Common myeloid progenitor, CD34-positive (primary cell): ENCODE measurements around the gene PARVB.

Source experiments
- CTCF ChIA-PET: fragments of 350-600 bp; sonication (Branson Sonifier 250); formaldehyde crosslinking; loops from one replicate; lab custom pipeline; 2021; ENCODE audit warnings: antibody characterized with exemption; lab: Charles Lee
- POLR2A ChIA-PET: fragments of 350-600 bp; sonication (Branson Sonifier 250); formaldehyde crosslinking; loops from one replicate; lab custom pipeline; 2021; ENCODE audit warnings: antibody characterized with exemption; lab: Charles Lee
- DNase-seq, 3 donors: peaks; one replicate each; pipeline versions ENCODE4 v3.0.0 to v3.0.0-alpha.2; 2013
- H3K27ac ChIP-seq, 2 experiments: 1 replicate in 1 of 2; 2 replicates in 1 of 2; pipeline ENCODE4 v1.7.0; 2013; ENCODE audit warnings: inconsistent platforms in 2 of 2, low read length in 2 of 2, mild to moderate bottlenecking in 2 of 2, low read depth in 1 of 2, moderate library complexity in 1 of 2; ENCODE audit not compliant: severe bottlenecking in 2 of 2, insufficient read depth in 1 of 2, poor library complexity in 1 of 2
- H3K27me3 ChIP-seq, 5 experiments: replicated peaks in 2 of 5; 1 replicate in 3 of 5; 2 replicates in 2 of 5; pipeline versions ENCODE4 v1.6.1 to v1.7.0; 2013; ENCODE audit warnings: low read length in 4 of 5, mild to moderate bottlenecking in 2 of 5, moderate library complexity in 2 of 5, inconsistent platforms in 1 of 5; ENCODE audit not compliant: insufficient read depth in 5 of 5, control insufficient read depth in 4 of 5
- H3K36me3 ChIP-seq, 4 experiments: 1 replicate in 2 of 4; 2 replicates in 2 of 4; pipeline versions ENCODE4 v1.6.1 to v1.7.0; 2013; ENCODE audit warnings: low read length in 3 of 4, control low read depth in 1 of 4, mild to moderate bottlenecking in 1 of 4; ENCODE audit not compliant: control insufficient read depth in 4 of 4, insufficient read depth in 4 of 4
- H3K4me1 ChIP-seq, 4 experiments: 1 replicate in 3 of 4; 2 replicates in 1 of 4; pipeline versions ENCODE4 v1.6.1 to v1.7.1; 2013; ENCODE audit warnings: low read length in 3 of 4, mild to moderate bottlenecking in 3 of 4, control low read depth in 1 of 4, inconsistent platforms in 1 of 4, moderate library complexity in 1 of 4; ENCODE audit not compliant: control insufficient read depth in 4 of 4, insufficient read depth in 4 of 4; ENCODE audit errors: control extremely low read depth in 1 of 4
- H3K4me3 ChIP-seq, 7 experiments: 1 replicate in 4 of 7; 2 replicates in 3 of 7; pipeline versions ENCODE4 v1.5.1 to v1.7.0; 2013; ENCODE audit warnings: mild to moderate bottlenecking in 7 of 7, low read length in 6 of 7, moderate library complexity in 6 of 7, inconsistent platforms in 2 of 7, low read depth in 2 of 7, control low read depth in 1 of 7; ENCODE audit not compliant: insufficient read depth in 4 of 7, control insufficient read depth in 1 of 7; ENCODE audit errors: extremely low read depth in 1 of 7
- H3K9me3 ChIP-seq, 5 experiments: 1 replicate in 4 of 5; 2 replicates in 1 of 5; pipeline versions ENCODE4 v1.6.1 to v1.7.1; 2013; ENCODE audit warnings: low read length in 4 of 5, mild to moderate bottlenecking in 2 of 5, inconsistent platforms in 1 of 5, low read depth in 1 of 5, moderate library complexity in 1 of 5; ENCODE audit not compliant: control insufficient read depth in 4 of 5, insufficient read depth in 2 of 5; ENCODE audit errors: control extremely low read depth in 1 of 5
- WGBS: methylation state at CpG from one replicate; pipeline ENCODE4 v1.1.5; 2013; ENCODE audit not compliant: insufficient coverage; 5-methylcytosine and 5-hydroxymethylcytosine counted together

Gene PARVB

DNA sequence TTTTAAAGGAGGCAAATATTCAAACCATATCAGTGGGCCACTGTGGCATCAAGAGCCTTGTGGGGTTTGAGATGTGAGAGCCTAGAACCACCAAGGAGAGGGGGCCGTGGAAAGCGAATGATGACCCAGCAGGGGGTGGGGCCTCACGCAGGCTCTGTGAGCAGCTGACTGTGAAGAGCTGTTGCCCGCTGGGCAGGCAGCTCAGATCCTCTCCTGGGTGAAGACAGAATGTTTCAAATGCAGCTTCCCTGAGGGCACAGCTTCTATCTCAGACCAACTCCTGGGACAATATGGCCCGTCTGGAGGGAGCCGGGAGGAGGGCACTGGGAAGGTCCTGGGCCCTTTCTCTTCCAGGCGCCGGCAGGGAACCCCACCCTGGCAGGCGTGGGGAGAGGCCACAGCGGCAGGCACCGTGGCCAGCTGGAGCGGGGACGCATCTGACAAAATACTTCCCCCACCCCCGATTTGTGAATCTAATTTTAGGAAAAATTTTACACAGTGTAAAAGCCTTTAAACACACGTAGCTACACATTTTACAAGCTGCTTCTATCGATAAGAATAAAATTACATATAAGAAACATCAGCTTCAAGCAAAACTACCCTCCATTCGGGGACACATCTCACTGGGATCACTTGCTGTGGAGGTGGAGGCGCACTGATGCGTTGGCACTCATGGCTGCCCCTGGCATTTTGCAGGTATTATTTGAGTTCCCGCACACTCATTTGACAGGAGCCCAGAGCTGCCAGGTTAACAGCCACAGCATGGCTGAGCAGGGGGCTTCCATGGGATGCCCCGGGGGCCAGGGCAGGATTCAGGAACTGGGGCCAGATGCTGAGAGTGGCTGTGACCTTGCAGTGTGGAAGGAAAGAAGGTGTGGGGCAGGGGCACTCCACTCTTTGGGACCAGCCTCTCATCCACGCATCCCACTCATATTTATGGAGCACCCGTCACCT, 196.9 kb downstream of the PARVB start:
- DNase-seq, result no peak
- Histone ChIP-seq H3K27me3 (peaks cover 0 to 9% (median 3%) of the 10 kb centered on the region in 5 experiments), H3K4me3 (no peak overlapping the region), H3K27ac (no peak overlapping the region), H3K36me3 (no peaks in the 10 kb centered on the region), H3K9me3 (no peaks in the 10 kb centered on the region), H3K4me1 (no peaks in the 10 kb centered on the region)
- ChIA-PET POLR2A (interaction anchor here (1.6 kb wide), 1 partner anchor 14 kb away, joined by 3 read pairs; no protein-coding TSS in a partner anchor), CTCF (interaction anchor here (0.7 to 1.2 kb wide), 2 partner anchors 19 to 86 kb away, joined by 3 read pairs; no protein-coding TSS in a partner anchor)
- 96% methylated on average over 16 of the region's 23 CpGs for WGBS

- Histone ChIP-seq H3K4me1 (no peaks in the 10 kb centered on the region), H3K27me3 (peaks cover 0 to 9% (median 3%) of the 10 kb centered on the region in 5 experiments), H3K27ac (no peak overlapping the region), H3K36me3 (no peaks in the 10 kb centered on the region), H3K4me3 (no peak overlapping the region), H3K9me3 (no peaks in the 10 kb centered on the region)
- POLR2A ChIA-PET, result interaction anchor here (1.6 kb wide), 1 partner anchor 14 kb away, joined by 3 read pairs; no protein-coding TSS in a partner anchor
- CTCF ChIA-PET, result interaction anchor here (0.7 to 1.2 kb wide), 2 partner anchors 20 to 87 kb away, joined by 3 read pairs; no protein-coding TSS in a partner anchor
- DNase-seq, result no peak
- WGBS, result 95% methylated on average over 11 of the region's 11 CpGs
These were observed 197.8 kb downstream of the PARVB start for GRCh38 chr22:44221710-44222475.
